Activated gamma-delta T cell treated with anti-CD3 and anti-CD28 coated beads, Interleukin-2, amount 50 U/mL, for 16 hours (primary cell): ENCODE measurements around the gene OR2B2.

ENCODE experiments used
- DNase-seq: peaks from one replicate; pipeline ENCODE4 v3.0.0-alpha.2; 2020; ENCODE audit warnings: low read depth

OR2B2 gene

GRCh38 chr6:27866357-27867050 lies 45.7 kb downstream of the OR2B2 start:
- peak; percentile 3 for DNase-seq

- DNase-seq = no peak
Observed at GRCh38 chr6:27865850-27866356, 46.3 kb downstream of the OR2B2 start.

GRCh38 chr6:27864906-27865849 lies 47.0 kb downstream of the OR2B2 start:
- peak; percentile 29 for DNase-seq

GRCh38 chr6:27863962-27864905 lies 48.0 kb downstream of the OR2B2 start:
- no peak for DNase-seq

GRCh38 chr6:27862396-27863066 lies 49.7 kb downstream of the OR2B2 start:
- no peak for DNase-seq

GRCh38 chr6:27861861-27862260 lies 50.3 kb downstream of the OR2B2 start:
- DNase-seq = no peak

GRCh38 chr6:27861276-27861840 lies 50.8 kb downstream of the OR2B2 start:
- DNase-seq = no peak
